Vagina (tissue), 2 donors: ENCODE measurements around the gene BCL11A.

ENCODE experiments used
- POLR2A ChIP-seq, 2 donors: fragments of 450-650 bp; IDR thresholded peaks; one replicate each; pipeline ENCODE4 v1.6.1; 2017; ENCODE audit warnings: antibody characterized with exemption in 2 of 2, mild to moderate bottlenecking in 2 of 2, moderate library complexity in 2 of 2
- POLR2AphosphoS5 ChIP-seq, 2 donors: sonication (generic); formaldehyde crosslinking; IDR thresholded peaks; one replicate each; pipeline ENCODE4 v1.9.0; 2017; ENCODE audit warnings: antibody characterized with exemption in 2 of 2, mild to moderate bottlenecking in 2 of 2, low read depth in 1 of 2; ENCODE audit not compliant: insufficient read depth in 1 of 2
- TF ChIP-seq, protein P1 (sequence below), 3 experiments: fragments of 450-650 bp in 2 of 3; fragments of 200-600 bp in 1 of 3; sonication (generic) in 1 of 3; IDR thresholded peaks; one replicate each; pipeline ENCODE4 v1.5.1; 2017 to 2019; ENCODE audit warnings: antibody characterized with exemption in 3 of 3, mild to moderate bottlenecking in 2 of 3, moderate library complexity in 2 of 3

DNA sequence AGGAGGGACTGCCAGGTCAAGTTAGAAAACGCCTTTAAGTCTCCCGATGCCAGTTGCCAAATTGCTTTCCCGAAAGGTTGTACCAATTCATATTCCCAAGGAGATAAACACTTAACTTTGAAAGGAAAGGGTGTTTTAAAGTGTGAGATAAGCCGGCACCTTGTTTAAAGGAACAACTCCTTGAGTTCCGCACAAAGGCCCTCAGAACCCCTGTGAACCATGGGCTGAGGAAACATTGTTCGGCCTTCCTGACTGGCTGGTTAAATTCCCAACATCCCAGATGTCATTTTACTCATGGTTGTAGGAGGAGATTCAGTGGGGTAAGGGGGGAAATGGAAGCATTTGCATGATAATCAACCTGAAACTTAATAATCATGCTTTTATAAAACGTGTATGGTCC, 126.6 kb downstream of the BCL11A start:
- TF ChIP-seq POLR2A (IDR thresholded peaks at IDR 0.05) (no peak), POLR2AphosphoS5 (IDR thresholded peaks at IDR 0.05; ENCODE audit: insufficient read depth in 1 of 2, low read depth in 1 of 2) (no peak)
- TF ChIP-seq, protein P1, sequence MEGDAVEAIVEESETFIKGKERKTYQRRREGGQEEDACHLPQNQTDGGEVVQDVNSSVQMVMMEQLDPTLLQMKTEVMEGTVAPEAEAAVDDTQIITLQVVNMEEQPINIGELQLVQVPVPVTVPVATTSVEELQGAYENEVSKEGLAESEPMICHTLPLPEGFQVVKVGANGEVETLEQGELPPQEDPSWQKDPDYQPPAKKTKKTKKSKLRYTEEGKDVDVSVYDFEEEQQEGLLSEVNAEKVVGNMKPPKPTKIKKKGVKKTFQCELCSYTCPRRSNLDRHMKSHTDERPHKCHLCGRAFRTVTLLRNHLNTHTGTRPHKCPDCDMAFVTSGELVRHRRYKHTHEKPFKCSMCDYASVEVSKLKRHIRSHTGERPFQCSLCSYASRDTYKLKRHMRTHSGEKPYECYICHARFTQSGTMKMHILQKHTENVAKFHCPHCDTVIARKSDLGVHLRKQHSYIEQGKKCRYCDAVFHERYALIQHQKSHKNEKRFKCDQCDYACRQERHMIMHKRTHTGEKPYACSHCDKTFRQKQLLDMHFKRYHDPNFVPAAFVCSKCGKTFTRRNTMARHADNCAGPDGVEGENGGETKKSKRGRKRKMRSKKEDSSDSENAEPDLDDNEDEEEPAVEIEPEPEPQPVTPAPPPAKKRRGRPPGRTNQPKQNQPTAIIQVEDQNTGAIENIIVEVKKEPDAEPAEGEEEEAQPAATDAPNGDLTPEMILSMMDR (IDR thresholded peaks at IDR 0.05) = no peak
